ENCODE results near the gene NGLY1. TPM values are rescaled to one million over a fixed set of nuclear protein-coding genes. Genes with fewer than 3 reads are reported as not detected.
A peak's percentile ranks its signal among the peaks of the same experiment; 100 is the strongest.

The NGLY1 gene
- total RNA-seq, 3 donors from 2014 or later, result 29.8 to 53.3 (median 41.0) TPM

GRCh38 chr3:25781145-25781757 lies 2.0 kb downstream of the NGLY1 start:
- H3K4me1 ChIP-seq, result peaks cover 0 to 4% of the 10 kb centered on the region in 2 donors
- H3K36me3 ChIP-seq, result no peaks in the 10 kb centered on the region
- H3K27ac ChIP-seq, result no peak overlapping the region
- TF ChIP-seq CTCF (IDR thresholded peaks at IDR 0.05) (no peak), POLR2AphosphoS5 (IDR thresholded peaks at IDR 0.05) (no peak), POLR2A (IDR thresholded peaks at IDR 0.05) (no peak)
- H3K27me3 ChIP-seq, result no peaks in the 10 kb centered on the region
- no peaks in the 10 kb centered on the region for H3K9me3 ChIP-seq
- H3K4me3 ChIP-seq, result peak overlapping the region in 1 of 3 donors; percentile 73
- intact Hi-C loops (cut with DNase I; ENCODE audit: low total_unique reads), result no loop called here
- no peak for DNase-seq (ENCODE audit: low spot score in 2 of 2)

GRCh38 chr3:25780618-25781017 lies 2.6 kb downstream of the NGLY1 start:
- TF ChIP-seq POLR2A (IDR thresholded peaks at IDR 0.05), result no peak
- TF ChIP-seq CTCF (IDR thresholded peaks at IDR 0.05), result no peak
- no peak for TF ChIP-seq POLR2AphosphoS5 (IDR thresholded peaks at IDR 0.05)
- intact Hi-C loops (cut with DNase I; ENCODE audit: low total_unique reads), result no loop called here
- Histone ChIP-seq H3K27me3 (no peaks in the 10 kb centered on the region), H3K9me3 (no peaks in the 10 kb centered on the region), H3K27ac (no peak overlapping the region), H3K4me1 (peaks cover 0 to 4% of the 10 kb centered on the region in 2 donors), H3K4me3 (no peak overlapping the region), H3K36me3 (no peaks in the 10 kb centered on the region)
- DNase-seq (ENCODE audit: low spot score in 2 of 2), result no peak

GRCh38 chr3:25775936-25776335 lies 7.3 kb downstream of the NGLY1 start:
- intact Hi-C loops (cut with DNase I; ENCODE audit: low total_unique reads), result no loop called here
- H3K36me3 ChIP-seq, result no peaks in the 10 kb centered on the region
- H3K4me3 ChIP-seq, result no peak overlapping the region
- TF ChIP-seq CTCF (IDR thresholded peaks at IDR 0.05) (no peak), POLR2A (IDR thresholded peaks at IDR 0.05) (no peak), POLR2AphosphoS5 (IDR thresholded peaks at IDR 0.05) (no peak)
- no peaks in the 10 kb centered on the region for H3K27me3 ChIP-seq
- H3K9me3 ChIP-seq, result peaks cover 0 to 4% of the 10 kb centered on the region in 2 donors
- H3K4me1 ChIP-seq, result no peaks in the 10 kb centered on the region
- DNase-seq (ENCODE audit: low spot score in 2 of 2), result no peak
- no peak overlapping the region for H3K27ac ChIP-seq

GRCh38 chr3:25768851-25769250 lies 14.4 kb downstream of the NGLY1 start:
- H3K27ac ChIP-seq, result no peak overlapping the region
- TF ChIP-seq POLR2A (IDR thresholded peaks at IDR 0.05) (no peak), CTCF (IDR thresholded peaks at IDR 0.05) (no peak)

GRCh38 chr3:25751725-25752124 lies 31.5 kb downstream of the NGLY1 start:
- no peak for TF ChIP-seq POLR2A (IDR thresholded peaks at IDR 0.05)
- Histone ChIP-seq H3K9me3 (no peaks in the 10 kb centered on the region), H3K4me3 (no peak overlapping the region), H3K36me3 (no peaks in the 10 kb centered on the region), H3K4me1 (no peaks in the 10 kb centered on the region), H3K27ac (no peak overlapping the region), H3K27me3 (no peaks in the 10 kb centered on the region)
- intact Hi-C loops (cut with DNase I; ENCODE audit: low total_unique reads), result no loop called here
- no peak for DNase-seq (ENCODE audit: low spot score in 2 of 2)

More at GRCh38 chr3:25768851-25769250, 14.4 kb downstream of the NGLY1 start:
- Histone ChIP-seq H3K4me3 (no peak overlapping the region), H3K9me3 (peaks cover 0 to 4% of the 10 kb centered on the region in 2 donors), H3K36me3 (no peaks in the 10 kb centered on the region), H3K27me3 (no peaks in the 10 kb centered on the region), H3K4me1 (no peaks in the 10 kb centered on the region)
- intact Hi-C loops (cut with DNase I; ENCODE audit: low total_unique reads), result no loop called here
- DNase-seq (ENCODE audit: low spot score in 2 of 2), result no peak
